ENCODE data around the gene RASGRF2. TPM values are rescaled to one million over a fixed set of nuclear protein-coding genes. Genes with fewer than 3 reads are reported as not detected.
"Not testable (repeated sequence)": the region's sequence is repeated elsewhere in the genome, so short reads cannot be mapped to it uniquely, and the experiment has no call there.

RASGRF2 gene
- total and polyA plus RNA-seq, 2 of the 8 experiments (the other 6 are each of a cell fraction or from before 2014, with no cell fraction given), result 2.6 to 29.5 TPM

DNA sequence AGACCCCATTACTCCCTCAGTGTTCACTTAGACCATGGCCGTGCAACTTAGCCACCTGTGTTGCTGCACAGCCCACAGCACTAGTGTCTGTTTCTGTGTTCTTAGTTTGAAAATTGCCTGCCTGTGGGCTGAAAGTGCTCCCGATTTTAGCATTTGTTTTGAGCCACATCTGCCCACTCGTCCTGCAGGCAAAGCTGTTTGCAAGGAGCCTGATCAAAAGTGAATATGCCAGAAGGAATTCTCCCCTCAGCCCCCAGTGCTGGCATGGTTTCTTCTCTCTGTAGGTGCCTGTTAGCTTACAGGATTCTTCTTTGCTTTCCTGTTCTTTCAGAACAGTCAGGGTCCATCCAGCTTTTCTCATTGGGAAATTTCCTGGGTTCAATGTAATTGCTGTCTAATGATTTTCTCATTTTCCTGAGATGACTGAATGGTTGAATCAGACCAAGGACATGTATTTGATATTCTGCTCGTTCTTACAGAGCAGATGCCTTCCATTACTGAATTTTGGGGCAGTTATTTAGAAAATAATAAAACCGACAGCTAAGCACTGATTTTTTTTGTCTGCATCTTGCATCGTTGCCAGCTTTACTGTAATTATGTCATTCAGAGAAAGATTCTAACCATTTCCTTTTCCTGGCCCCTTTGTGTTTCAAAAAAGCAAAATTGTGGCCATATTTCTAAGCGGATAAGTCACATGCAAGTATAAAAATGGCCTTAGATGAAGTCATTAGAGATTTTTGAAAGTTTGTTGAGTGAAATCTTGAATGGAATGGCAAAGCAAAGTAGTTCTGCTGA is 161.9 kb downstream of the RASGRF2 start (continued):
- TF ChIP-seq CTBP2 (IDR thresholded peaks at IDR 0.05; ENCODE audit: borderline replicate concordance, insufficient read depth, insufficient read length, low read length), result no peak
- TF ChIP-seq KDM5A (IDR thresholded peaks at IDR 0.05; ENCODE audit: low read length), result no peak
- no peak for TF ChIP-seq KDM4A (IDR thresholded peaks at IDR 0.05; ENCODE audit: low read depth, low read length, severe bottlenecking)

DNA sequence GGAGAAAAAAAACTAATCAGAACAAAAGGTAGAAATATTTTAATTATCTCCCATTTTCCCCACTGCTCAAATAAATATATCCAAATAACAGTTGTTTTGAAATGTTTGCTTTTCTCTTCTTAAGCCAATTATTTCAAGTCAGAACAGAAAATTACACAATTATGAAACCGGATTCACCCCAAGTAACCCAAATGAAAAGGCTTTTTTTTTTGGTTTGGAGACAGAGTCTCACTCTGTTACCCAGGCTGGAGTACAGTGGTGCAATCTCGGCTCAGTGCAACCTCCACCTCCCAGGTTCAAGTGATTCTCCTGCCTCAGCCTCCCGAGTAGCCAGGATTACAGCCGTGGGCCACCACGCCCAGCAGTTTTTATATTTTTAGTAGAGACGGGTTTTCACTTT is 164.5 kb downstream of the RASGRF2 start:
- H3K36me3 ChIP-seq (ENCODE audit: control insufficient read depth in 2 of 4, insufficient read depth in 4 of 4, low read length in 3 of 4); H3K4ac ChIP-seq (replicated peaks; ENCODE audit: insufficient read length, low read depth, low read length); H3K18ac ChIP-seq (ENCODE audit: extremely low read depth, low read length); H4K8ac ChIP-seq (ENCODE audit: extremely low read depth, insufficient read depth, low read length); H2BK15ac ChIP-seq (ENCODE audit: low read length); H2AFZ ChIP-seq (ENCODE audit: low read length); H3K79me2 ChIP-seq (ENCODE audit: control insufficient read depth in 1 of 2, insufficient read depth in 2 of 2, low read length in 2 of 2); H2BK120ac ChIP-seq (replicated peaks; ENCODE audit: low read depth, low read length); H2BK12ac ChIP-seq (ENCODE audit: low read depth, low read length); DNase-seq (ENCODE audit: low read depth in 1 of 2, low spot score in 2 of 2); H3K23me2 ChIP-seq (ENCODE audit: low read depth, low read length); H2BK5ac ChIP-seq (ENCODE audit: low read depth, low read length); H3K14ac ChIP-seq (ENCODE audit: insufficient read length); POLR2A ChIA-PET (ENCODE audit: partially characterized antibody); H3K4me1 ChIP-seq (replicated peaks in 1 of 4; ENCODE audit: control insufficient read depth in 3 of 4, insufficient read depth in 4 of 4, low read length in 3 of 4); H4K91ac ChIP-seq (replicated peaks; ENCODE audit: insufficient read length, low read length); H3K4me2 ChIP-seq (ENCODE audit: insufficient read depth in 1 of 2, low read depth in 2 of 2, low read length in 2 of 2); H3K23ac ChIP-seq (ENCODE audit: insufficient read length); FAIRE-seq; H3K9ac ChIP-seq (replicated peaks in 1 of 4; ENCODE audit: extremely low read depth in 1 of 4, low read depth in 3 of 4, low read length in 3 of 4); H3K27me3 ChIP-seq (replicated peaks in 1 of 4; ENCODE audit: control insufficient read depth in 3 of 4, extremely low read depth in 1 of 4, insufficient read depth in 3 of 4, low read length in 3 of 4); H2BK20ac ChIP-seq (ENCODE audit: low read length); H4K20me1 ChIP-seq (replicated peaks in 1 of 2; ENCODE audit: control insufficient read depth in 1 of 2, insufficient read depth in 2 of 2, low read length in 2 of 2); H2AK5ac ChIP-seq (ENCODE audit: low read depth, low read length); H3K79me1 ChIP-seq (ENCODE audit: low read depth, low read length); H3K4me3 ChIP-seq (ENCODE audit: extremely low read depth in 1 of 4, insufficient read depth in 2 of 4, low read depth in 3 of 4, low read length in 4 of 4); H3K27ac ChIP-seq (ENCODE audit: low read depth, low read length); H3K9me3 ChIP-seq (ENCODE audit: insufficient read depth in 2 of 2, low read depth in 1 of 2, low read length in 1 of 2); H3K56ac ChIP-seq (replicated peaks; ENCODE audit: insufficient read length, low read depth, low read length); H4K5ac ChIP-seq (ENCODE audit: insufficient read length, low read depth, low read length): not testable (repeated sequence)
- CTCF ChIA-PET (ENCODE audit: partially characterized antibody), result interaction anchor here (2.0 kb wide), 1 partner anchor 10 kb away, joined by 9 read pairs; no protein-coding TSS in a partner anchor
- WGBS, 2 experiments (ENCODE audit: extremely low coverage in 1 of 2, insufficient coverage in 1 of 2, insufficient read length in 1 of 2, insufficient replicate concordance in 2 of 2, low coverage in 1 of 2, low lambda C conversion rate in 2 of 2, missing lambda C conversion rate in 1 of 2), result 86% methylated on average over 6 of the region's 6 CpGs; no CpG with 5 or more reads in 1 of the 2 experiments

All from H1 (cell line).